ENCODE measurements around the gene IL22RA1. TPM values are rescaled to one million over a fixed set of nuclear protein-coding genes. Genes with fewer than 3 reads are reported as not detected.

The IL22RA1 gene
- total and polyA plus RNA-seq, 9 of the 15 experiments (the other 6 are each of a cell fraction or from before 2014, with no cell fraction given), result not detected

- TF ChIP-seq RCOR1 (IDR thresholded peaks at IDR 0.05; ENCODE audit: borderline replicate concordance in 1 of 2, low read depth in 2 of 2, low read length in 2 of 2), result peak in 1 of 2 experiments; percentile 81; a peak in 3 of 4 replicates
- no peak for TF ChIP-seq PKNOX1 (IDR thresholded peaks at IDR 0.05)
- no peak for TF ChIP-seq KAT2B (IDR thresholded peaks at IDR 0.05; ENCODE audit: low read depth, low read length)
- peak; percentile 80 for TF ChIP-seq REST (IDR thresholded peaks at IDR 0.05; ENCODE audit: borderline replicate concordance)
- TF ChIP-seq REST (CRISPR knock-in tag; IDR thresholded peaks at IDR 0.05; ENCODE audit: low read depth), result no peak
- no peak for TF ChIP-seq HLTF (IDR thresholded peaks at IDR 0.05)
- no peak for TF ChIP-seq SIRT6 (IDR thresholded peaks at IDR 0.05; ENCODE audit: low read depth, low read length)
- TF ChIP-seq MCM7 (IDR thresholded peaks at IDR 0.05), result no peak
- no peak for TF ChIP-seq CBX3 (IDR thresholded peaks at IDR 0.05; ENCODE audit: borderline replicate concordance in 1 of 2, low read length in 2 of 2)
- TF ChIP-seq SRSF3 (IDR thresholded peaks at IDR 0.05; ENCODE audit: insufficient read depth, low read length), result no peak
- no peak for TF ChIP-seq ZFP91 (CRISPR knock-in tag; IDR thresholded peaks at IDR 0.05)
- TF ChIP-seq THRA (IDR thresholded peaks at IDR 0.05), result no peak
- TF ChIP-seq ATF2 (CRISPR knock-in tag; IDR thresholded peaks at IDR 0.05), result no peak
- no peak for TF ChIP-seq BRCA1 (IDR thresholded peaks at IDR 0.05)
- no peak for TF ChIP-seq BRCA1 (CRISPR knock-in tag; IDR thresholded peaks at IDR 0.05)
These were observed 72.0 kb downstream of the IL22RA1 start (continued) for GRCh38 chr1:24070821-24071393.

Data from K562 (cell line).